Esophagus muscularis mucosa (tissue), 4 donors: ENCODE measurements around the gene TOM1L1. TPM values are rescaled to one million over a fixed set of nuclear protein-coding genes. Genes with fewer than 3 reads are reported as not detected.

Experiments used
- DNase-seq: peaks from one replicate; pipeline ENCODE4 v3.0.0-alpha.2; 2017; ENCODE audit errors: extremely low spot score
- H3K27ac ChIP-seq, 4 donors: fragments of 200-600 bp; sonication (generic); replicated peaks in 1 of 4; 1 replicate in 3 of 4; 2 replicates in 1 of 4; pipeline ENCODE4 v1.5.1; 2016 to 2019; ENCODE audit warnings: mild to moderate bottlenecking in 1 of 4
- H3K27me3 ChIP-seq, 4 donors: fragments of 200-600 bp; sonication (generic); one replicate each; pipeline versions ENCODE4 v1.5.1 to v1.6.0; 2016 to 2019
- H3K36me3 ChIP-seq, 4 donors: fragments of 200-600 bp; sonication (generic); one replicate each; pipeline ENCODE4 v1.5.1; 2016 to 2019
- H3K4me1 ChIP-seq, 4 donors: fragments of 200-600 bp; sonication (generic); one replicate each; pipeline ENCODE4 v1.5.1; 2016 to 2019
- H3K4me3 ChIP-seq, 4 donors: fragments of 200-600 bp; sonication (generic); 1 replicate in 2 of 4; 2 replicates in 2 of 4; pipeline ENCODE4 v1.5.1; 2016 to 2019; ENCODE audit warnings: mild to moderate bottlenecking in 4 of 4, moderate library complexity in 1 of 4
- H3K9me3 ChIP-seq, 4 donors: fragments of 200-600 bp; sonication (generic); 1 replicate in 3 of 4; 2 replicates in 1 of 4; pipeline ENCODE4 v1.5.1; 2016 to 2019
- EP300 ChIP-seq: sonication (generic); formaldehyde crosslinking; IDR thresholded peaks from one replicate; pipeline ENCODE4 v1.6.1; 2017; ENCODE audit warnings: antibody characterized with exemption
- POLR2A ChIP-seq: fragments of 450-650 bp; IDR thresholded peaks from one replicate; pipeline ENCODE4 v1.6.1; 2017; ENCODE audit warnings: antibody characterized with exemption, moderate library complexity, mild to moderate bottlenecking, low read depth
- POLR2AphosphoS5 ChIP-seq, 2 donors: sonication (generic); formaldehyde crosslinking; IDR thresholded peaks; one replicate each; pipeline ENCODE4 v1.6.1; 2017; ENCODE audit warnings: antibody characterized with exemption in 2 of 2
- WGBS: methylation state at CpG from one replicate; pipeline ENCODE4 v1.1.5; 2018; 5-methylcytosine and 5-hydroxymethylcytosine counted together
- intact Hi-C: fragments of 100-400 bp; cut with DNase I; formaldehyde crosslinking; loops from one replicate; pipeline ENCODE4 v1.15.1; 2023
- total RNA-seq, 4 donors: library from RNA; depleted of rRNA; stranded (reverse); fragments of >200 nt; gene quantifications; one replicate each; pipeline versions ENCODE4 v1.1.0 to v1.2.1, GENCODE V29; 2016
- TF ChIP-seq, protein P1 (sequence below), 3 experiments: fragments of 200-600 bp in 2 of 3; fragments of 450-650 bp in 1 of 3; sonication (generic) in 2 of 3; IDR thresholded peaks; one replicate each; pipeline ENCODE4 v1.5.1; 2017 to 2019; ENCODE audit warnings: antibody characterized with exemption in 3 of 3, mild to moderate bottlenecking in 2 of 3, moderate library complexity in 1 of 3

Gene TOM1L1
- total RNA-seq, 4 donors from 2014 or later, result 25.8 to 40.7 (median 28.6) TPM

DNA sequence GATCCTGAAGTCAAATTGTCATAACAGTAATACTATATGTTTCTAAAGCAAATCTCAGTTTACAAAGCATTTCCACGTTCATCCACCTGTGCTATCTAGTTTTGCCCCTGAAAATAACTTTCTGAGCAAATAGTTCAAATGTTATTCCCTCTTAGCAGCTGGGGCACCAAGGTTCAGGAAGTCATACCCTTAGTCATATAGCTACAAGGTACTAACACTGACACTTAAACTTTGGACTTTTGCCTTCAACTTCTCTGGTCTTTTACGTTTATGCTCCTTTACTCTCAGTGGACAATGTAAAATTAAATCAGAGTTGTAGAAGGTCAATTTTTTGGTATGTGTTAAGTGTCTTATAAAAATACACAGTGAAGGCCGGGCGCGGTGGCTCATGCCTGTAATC lies 34.8 kb downstream of the TOM1L1 start:
- intact Hi-C loops, result no loop called here
- Histone ChIP-seq H3K27me3 (no peaks in the 10 kb centered on the region), H3K36me3 (peaks cover 10 to 80% (median 36%) of the 10 kb centered on the region in 4 donors), H3K27ac (no peak overlapping the region), H3K9me3 (no peaks in the 10 kb centered on the region), H3K4me1 (no peaks in the 10 kb centered on the region), H3K4me3 (no peak overlapping the region)
- no peak for TF ChIP-seq EP300
- TF ChIP-seq POLR2A, result no peak
- TF ChIP-seq, protein P1, sequence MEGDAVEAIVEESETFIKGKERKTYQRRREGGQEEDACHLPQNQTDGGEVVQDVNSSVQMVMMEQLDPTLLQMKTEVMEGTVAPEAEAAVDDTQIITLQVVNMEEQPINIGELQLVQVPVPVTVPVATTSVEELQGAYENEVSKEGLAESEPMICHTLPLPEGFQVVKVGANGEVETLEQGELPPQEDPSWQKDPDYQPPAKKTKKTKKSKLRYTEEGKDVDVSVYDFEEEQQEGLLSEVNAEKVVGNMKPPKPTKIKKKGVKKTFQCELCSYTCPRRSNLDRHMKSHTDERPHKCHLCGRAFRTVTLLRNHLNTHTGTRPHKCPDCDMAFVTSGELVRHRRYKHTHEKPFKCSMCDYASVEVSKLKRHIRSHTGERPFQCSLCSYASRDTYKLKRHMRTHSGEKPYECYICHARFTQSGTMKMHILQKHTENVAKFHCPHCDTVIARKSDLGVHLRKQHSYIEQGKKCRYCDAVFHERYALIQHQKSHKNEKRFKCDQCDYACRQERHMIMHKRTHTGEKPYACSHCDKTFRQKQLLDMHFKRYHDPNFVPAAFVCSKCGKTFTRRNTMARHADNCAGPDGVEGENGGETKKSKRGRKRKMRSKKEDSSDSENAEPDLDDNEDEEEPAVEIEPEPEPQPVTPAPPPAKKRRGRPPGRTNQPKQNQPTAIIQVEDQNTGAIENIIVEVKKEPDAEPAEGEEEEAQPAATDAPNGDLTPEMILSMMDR (IDR thresholded peaks at IDR 0.05), result no peak
- TF ChIP-seq POLR2AphosphoS5 (IDR thresholded peaks at IDR 0.05), result no peak
- 85% methylated on average over 5 of the region's 5 CpGs for WGBS
- DNase-seq, result no peak

DNA sequence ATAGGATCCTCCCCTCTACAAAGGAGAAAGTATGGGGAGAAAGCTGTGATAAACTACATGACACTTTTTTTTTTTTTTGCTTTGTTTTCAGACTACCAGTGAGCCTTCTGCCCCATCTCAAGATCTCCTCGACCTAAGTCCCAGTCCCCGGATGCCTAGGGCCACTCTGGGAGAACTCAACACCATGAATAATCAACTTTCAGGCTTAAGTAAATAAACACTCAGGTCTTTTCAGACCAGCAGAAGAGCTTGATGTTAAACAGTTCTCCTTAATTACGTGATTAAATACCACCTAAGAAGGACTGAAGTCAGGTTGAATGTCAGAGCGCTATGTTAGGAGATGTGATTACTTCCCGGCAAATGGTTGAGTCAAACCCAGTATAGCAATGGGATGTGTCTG lies 36.4 kb downstream of the TOM1L1 start:
- intact Hi-C loops, result no loop called here
- no peaks in the 10 kb centered on the region for H3K4me1 ChIP-seq
- WGBS, result 63% methylated on average over 5 of the region's 5 CpGs
- H3K27ac ChIP-seq, result no peak overlapping the region
- no peaks in the 10 kb centered on the region for H3K9me3 ChIP-seq
- H3K36me3 ChIP-seq, result peaks cover 10 to 68% (median 27%) of the 10 kb centered on the region in 4 donors
- H3K4me3 ChIP-seq, result no peak overlapping the region
- DNase-seq, result no peak
- H3K27me3 ChIP-seq, result no peaks in the 10 kb centered on the region
- TF ChIP-seq, protein P1 (IDR thresholded peaks at IDR 0.05), result no peak
- no peak for TF ChIP-seq POLR2A
- no peak for TF ChIP-seq POLR2AphosphoS5 (IDR thresholded peaks at IDR 0.05)
- TF ChIP-seq EP300, result no peak

DNA sequence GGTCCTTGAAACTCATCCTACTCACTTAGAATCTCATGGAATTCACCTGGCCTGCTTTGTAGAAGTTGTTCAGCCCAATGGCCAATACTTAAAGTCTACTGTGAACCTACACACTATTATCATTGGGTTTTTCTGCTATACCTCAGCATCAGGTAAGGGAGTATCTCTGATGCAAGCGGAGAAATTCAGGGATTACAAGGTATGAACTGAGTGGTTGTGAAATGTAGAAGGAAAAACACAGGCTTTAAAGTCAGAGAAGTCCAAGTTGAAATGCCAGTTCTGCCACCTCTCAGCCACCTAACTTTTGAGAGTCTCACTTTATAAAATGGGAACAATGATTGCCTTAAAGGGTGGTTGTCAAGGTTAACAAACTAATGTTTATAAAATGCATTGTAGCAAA lies 36.8 kb downstream of the TOM1L1 start:
- Histone ChIP-seq H3K4me3 (no peak overlapping the region), H3K4me1 (no peaks in the 10 kb centered on the region), H3K9me3 (no peaks in the 10 kb centered on the region), H3K27ac (no peak overlapping the region), H3K36me3 (peaks cover 10 to 67% (median 25%) of the 10 kb centered on the region in 4 donors), H3K27me3 (no peaks in the 10 kb centered on the region)
- WGBS, result 100% methylated on average over 1 of the region's 1 CpG
- intact Hi-C loops, result no loop called here
- TF ChIP-seq POLR2AphosphoS5 (IDR thresholded peaks at IDR 0.05) (no peak), POLR2A (no peak), EP300 (no peak)
- TF ChIP-seq, protein P1 (IDR thresholded peaks at IDR 0.05), result no peak
- no peak for DNase-seq

DNA sequence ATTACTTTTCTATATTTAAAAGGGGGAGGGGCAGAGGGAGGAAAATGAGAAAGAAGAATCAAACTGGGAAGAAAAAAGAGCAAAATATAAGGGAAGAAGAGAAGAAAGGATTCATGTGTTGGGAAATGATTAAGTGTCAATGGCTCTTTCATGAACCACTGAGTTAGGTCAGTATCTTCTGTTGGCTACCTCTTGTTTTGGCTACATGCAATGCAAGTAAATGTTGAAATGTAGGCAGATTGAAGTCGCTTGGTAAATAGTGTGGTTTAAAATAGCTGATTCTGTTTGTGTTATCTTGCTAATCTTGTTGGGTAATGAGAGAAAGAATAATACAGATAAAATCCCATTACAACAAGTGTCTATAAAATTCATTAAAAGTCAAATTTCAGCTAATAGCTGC lies 40.6 kb downstream of the TOM1L1 start:
- 85% methylated on average over 1 of the region's 1 CpG for WGBS
- Histone ChIP-seq H3K4me3 (no peak overlapping the region), H3K36me3 (peaks cover 0 to 33% (median 6%) of the 10 kb centered on the region in 4 donors), H3K4me1 (no peaks in the 10 kb centered on the region), H3K27me3 (no peaks in the 10 kb centered on the region), H3K27ac (no peak overlapping the region), H3K9me3 (no peaks in the 10 kb centered on the region)
- TF ChIP-seq POLR2AphosphoS5 (IDR thresholded peaks at IDR 0.05) (no peak), POLR2A (no peak), EP300 (no peak)
- TF ChIP-seq, protein P1 (IDR thresholded peaks at IDR 0.05), result no peak
- intact Hi-C loops, result no loop called here
- no peak for DNase-seq

DNA sequence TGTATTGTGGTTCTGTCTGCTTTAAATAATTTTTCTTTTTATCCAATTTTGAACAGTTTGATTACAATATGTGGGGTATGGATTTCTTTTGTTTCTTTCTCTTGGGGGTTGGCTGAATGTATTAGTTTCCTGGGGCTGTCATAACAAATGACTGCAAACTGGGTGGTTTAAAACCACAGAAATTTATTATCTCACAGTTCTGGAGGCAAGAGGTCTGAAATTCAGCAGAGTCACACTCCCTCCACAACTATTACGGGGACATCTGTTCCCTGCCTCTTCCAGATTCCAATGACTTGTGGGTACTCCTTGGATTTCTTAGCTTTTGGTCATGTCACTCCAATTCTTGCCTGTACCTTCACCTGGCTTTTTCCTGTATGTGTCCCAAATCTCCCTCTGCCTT lies 44.1 kb downstream of the TOM1L1 start:
- Histone ChIP-seq H3K27me3 (no peaks in the 10 kb centered on the region), H3K36me3 (peaks cover 0 to 18% (median 0%) of the 10 kb centered on the region in 4 donors), H3K4me3 (no peak overlapping the region), H3K27ac (no peak overlapping the region), H3K4me1 (no peaks in the 10 kb centered on the region), H3K9me3 (no peaks in the 10 kb centered on the region)
- intact Hi-C loops, result no loop called here
- DNase-seq, result no peak
- WGBS, result 80% methylated on average over 1 of the region's 1 CpG
- TF ChIP-seq EP300 (no peak), POLR2A (no peak), POLR2AphosphoS5 (IDR thresholded peaks at IDR 0.05) (no peak)
- TF ChIP-seq, protein P1 (IDR thresholded peaks at IDR 0.05), result no peak
